Mucosa of descending colon (tissue), 3 donors: ENCODE measurements around the gene MMD2. TPM values are rescaled to one million over a fixed set of nuclear protein-coding genes. Genes with fewer than 3 reads are reported as not detected.

Source experiments
- ATAC-seq: fragments of 200-7000 bp; cut with Tn5 transposase; one replicate; pipeline ENCODE4 v1.9.1; 2020; ENCODE audit warnings: mild to moderate bottlenecking, moderate library complexity
- DNase-seq, 3 donors: peaks; one replicate each; pipeline ENCODE4 v3.0.0-alpha.2; 2020
- H3K36me3 ChIP-seq: fragments of 200-600 bp; one replicate; pipeline ENCODE4 v1.8.0; 2021; ENCODE audit warnings: low read depth, mild to moderate bottlenecking
- H3K4me1 ChIP-seq: fragments of 200-600 bp; one replicate; pipeline ENCODE4 v1.8.0; 2021; ENCODE audit warnings: low read depth, mild to moderate bottlenecking
- H3K4me3 ChIP-seq: fragments of 200-600 bp; one replicate; pipeline ENCODE4 v1.8.0; 2021; ENCODE audit warnings: mild to moderate bottlenecking
- H3K9me3 ChIP-seq: fragments of 200-600 bp; one replicate; pipeline ENCODE4 v1.8.0; 2021; ENCODE audit warnings: mild to moderate bottlenecking
- intact Hi-C, 2 donors: fragments of 100-400 bp; cut with DNase I in 1 of 2; cut with micrococcal nuclease in 1 of 2; formaldehyde crosslinking; loops; one replicate each; pipeline versions ENCODE4 v1.11.0 to v1.11.1; 2022; cut with DNase I, micrococcal nuclease
- total RNA-seq, 3 donors: library from RNA; stranded (reverse); fragmentation: NEBNext Ultra II Directional in 2 of 3; extraction: Animal tissue kit (Norgen Biotek cat#: 25700) in 2 of 3; gene quantifications; one replicate each; pipeline versions ENCODE4 v1.2.1 to v1.2.4, GENCODE V29; 2021 to 2023
- TF ChIP-seq, protein P1 (sequence below): fragments of 200-600 bp; IDR thresholded peaks from one replicate; pipeline ENCODE4 v1.8.0; 2022; ENCODE audit warnings: antibody characterized with exemption, mild to moderate bottlenecking
- donor health status: DM: no; HTN: no; CAD: no; lungs with moderate emphysema.
- donor health status: DM: no; HTN: no; CAD: no.
- donor health status: DM: no; HTN: yes; CAD: no.

Gene MMD2
- total RNA-seq, 3 donors from 2014 or later: 0.47 TPM; not detected in 2

DNA sequence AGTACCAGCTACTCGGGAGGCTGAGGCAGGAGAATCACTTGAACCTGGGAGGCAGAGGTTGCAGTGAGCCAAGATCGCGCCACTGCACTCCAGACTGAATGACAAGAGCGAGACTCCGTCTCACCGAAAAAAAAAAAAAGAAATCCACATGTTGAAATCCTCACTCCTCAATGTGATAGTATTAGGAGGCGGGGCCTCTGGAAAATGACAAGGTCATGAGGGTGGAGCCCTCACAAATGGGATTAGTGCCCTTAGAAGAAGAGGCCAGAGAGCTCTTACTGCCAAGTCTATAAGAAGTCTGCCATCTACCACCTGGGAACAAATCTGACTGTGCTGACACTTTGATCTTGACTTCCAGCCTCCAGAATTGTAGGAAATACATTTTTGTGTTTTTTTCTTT lies 10.6 kb downstream of the MMD2 start:
- no peaks in the 10 kb centered on the region for H3K4me1 ChIP-seq
- ATAC-seq (no peak), DNase-seq (no peak)
- no peak overlapping the region for H3K4me3 ChIP-seq
- intact Hi-C loops: no loop called here
- no peaks in the 10 kb centered on the region for H3K36me3 ChIP-seq
- TF ChIP-seq, protein P1, sequence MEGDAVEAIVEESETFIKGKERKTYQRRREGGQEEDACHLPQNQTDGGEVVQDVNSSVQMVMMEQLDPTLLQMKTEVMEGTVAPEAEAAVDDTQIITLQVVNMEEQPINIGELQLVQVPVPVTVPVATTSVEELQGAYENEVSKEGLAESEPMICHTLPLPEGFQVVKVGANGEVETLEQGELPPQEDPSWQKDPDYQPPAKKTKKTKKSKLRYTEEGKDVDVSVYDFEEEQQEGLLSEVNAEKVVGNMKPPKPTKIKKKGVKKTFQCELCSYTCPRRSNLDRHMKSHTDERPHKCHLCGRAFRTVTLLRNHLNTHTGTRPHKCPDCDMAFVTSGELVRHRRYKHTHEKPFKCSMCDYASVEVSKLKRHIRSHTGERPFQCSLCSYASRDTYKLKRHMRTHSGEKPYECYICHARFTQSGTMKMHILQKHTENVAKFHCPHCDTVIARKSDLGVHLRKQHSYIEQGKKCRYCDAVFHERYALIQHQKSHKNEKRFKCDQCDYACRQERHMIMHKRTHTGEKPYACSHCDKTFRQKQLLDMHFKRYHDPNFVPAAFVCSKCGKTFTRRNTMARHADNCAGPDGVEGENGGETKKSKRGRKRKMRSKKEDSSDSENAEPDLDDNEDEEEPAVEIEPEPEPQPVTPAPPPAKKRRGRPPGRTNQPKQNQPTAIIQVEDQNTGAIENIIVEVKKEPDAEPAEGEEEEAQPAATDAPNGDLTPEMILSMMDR: no peak
- H3K9me3 ChIP-seq: no peaks in the 10 kb centered on the region

GRCh38 chr7:4945949-4946348 lies 13.0 kb downstream of the MMD2 start:
- no peaks in the 10 kb centered on the region for H3K9me3 ChIP-seq

GRCh38 chr7:4944939-4945338 lies 14.0 kb downstream of the MMD2 start:
- no peaks in the 10 kb centered on the region for H3K36me3 ChIP-seq
- no peak overlapping the region for H3K4me3 ChIP-seq
- no peaks in the 10 kb centered on the region for H3K4me1 ChIP-seq
- DNase-seq (no peak), ATAC-seq (no peak)
- intact Hi-C loops: no loop called here
- TF ChIP-seq, protein P1: no peak
- H3K9me3 ChIP-seq: no peaks in the 10 kb centered on the region

More at GRCh38 chr7:4945949-4946348, 13.0 kb downstream of the MMD2 start:
- Histone ChIP-seq H3K36me3 (no peaks in the 10 kb centered on the region), H3K4me1 (no peaks in the 10 kb centered on the region), H3K4me3 (no peak overlapping the region)
- TF ChIP-seq, protein P1: no peak
- DNase-seq (no peak), ATAC-seq (no peak)
- intact Hi-C loops: no loop called here

DNA sequence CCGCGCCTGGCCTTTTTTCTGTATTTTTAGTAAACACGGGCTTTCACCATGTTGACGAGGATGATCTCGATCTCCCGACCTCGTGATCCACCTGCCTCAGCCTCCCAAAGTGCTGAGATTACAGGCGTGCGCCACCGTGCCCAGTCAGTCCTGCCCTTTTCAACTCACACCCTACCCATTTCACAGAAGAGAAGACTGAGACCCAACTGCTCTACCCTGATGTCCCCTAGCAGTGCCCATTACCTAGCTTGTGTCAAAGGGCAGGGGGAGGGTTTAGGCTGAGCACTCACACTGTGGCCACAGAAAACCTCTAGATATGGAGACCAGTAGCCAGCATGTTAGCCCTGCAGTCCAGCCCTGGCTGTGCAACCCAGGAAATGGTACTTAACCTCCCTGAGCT lies 15.7 kb downstream of the MMD2 start:
- H3K4me1 ChIP-seq: no peaks in the 10 kb centered on the region
- H3K36me3 ChIP-seq: no peaks in the 10 kb centered on the region
- ATAC-seq (no peak), DNase-seq (no peak)
- intact Hi-C loops: no loop called here
- TF ChIP-seq, protein P1: no peak
- no peak overlapping the region for H3K4me3 ChIP-seq
- no peaks in the 10 kb centered on the region for H3K9me3 ChIP-seq

DNA sequence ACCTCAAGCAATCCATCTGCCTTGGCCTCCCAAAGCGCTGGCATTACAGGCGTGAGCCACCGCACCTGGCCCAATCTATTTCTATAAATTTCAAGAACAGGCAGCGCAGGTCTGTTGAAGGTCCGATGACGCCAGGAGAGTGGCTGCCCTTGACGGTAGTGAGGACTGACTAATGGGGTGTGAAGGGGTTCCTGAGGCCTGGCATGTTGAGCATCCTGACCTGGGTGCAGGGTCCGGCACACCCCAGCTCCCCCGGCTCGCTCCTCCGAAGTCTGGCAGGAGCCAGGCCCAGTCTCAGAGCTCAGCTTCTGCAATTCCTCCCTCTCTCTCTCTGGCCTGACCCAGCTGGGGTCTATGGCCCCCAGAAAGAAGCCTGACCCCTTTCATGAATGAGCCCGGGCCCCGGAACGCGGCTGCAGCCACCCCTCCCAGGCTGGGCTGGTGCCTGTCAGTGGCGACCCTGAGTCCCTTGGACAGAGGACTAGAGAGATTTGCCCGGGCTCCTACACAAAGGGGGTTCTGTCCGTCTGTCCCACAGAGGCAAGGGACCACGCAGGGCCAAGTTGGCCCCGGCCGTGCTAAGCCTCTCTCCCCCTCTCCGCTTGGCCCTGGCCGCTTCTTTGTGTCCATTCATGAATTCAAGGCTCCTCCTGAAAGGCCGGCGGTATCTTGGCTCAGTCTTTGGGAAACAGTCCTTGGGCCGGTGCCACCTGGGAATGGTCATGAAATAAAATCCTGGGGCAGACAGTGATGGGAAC lies 18.8 kb downstream of the MMD2 start:
- Histone ChIP-seq H3K4me1 (no peaks in the 10 kb centered on the region), H3K9me3 (no peaks in the 10 kb centered on the region), H3K36me3 (no peaks in the 10 kb centered on the region), H3K4me3 (no peak overlapping the region)
- ATAC-seq (no peak), DNase-seq (no peak)
- intact Hi-C loops: no loop called here
- TF ChIP-seq, protein P1: no peak
